HG03135 (cell line): ENCODE measurements around the gene SYNPO.

Experiments
- ATAC-seq: cut with Tn5 transposase; IDR thresholded peaks from one replicate; pipeline ENCODE4 v1.9.1; 2021; ENCODE audit warnings: mild to moderate bottlenecking, moderate library complexity; ENCODE audit not compliant: unreplicated experiment

Gene SYNPO, protein sequence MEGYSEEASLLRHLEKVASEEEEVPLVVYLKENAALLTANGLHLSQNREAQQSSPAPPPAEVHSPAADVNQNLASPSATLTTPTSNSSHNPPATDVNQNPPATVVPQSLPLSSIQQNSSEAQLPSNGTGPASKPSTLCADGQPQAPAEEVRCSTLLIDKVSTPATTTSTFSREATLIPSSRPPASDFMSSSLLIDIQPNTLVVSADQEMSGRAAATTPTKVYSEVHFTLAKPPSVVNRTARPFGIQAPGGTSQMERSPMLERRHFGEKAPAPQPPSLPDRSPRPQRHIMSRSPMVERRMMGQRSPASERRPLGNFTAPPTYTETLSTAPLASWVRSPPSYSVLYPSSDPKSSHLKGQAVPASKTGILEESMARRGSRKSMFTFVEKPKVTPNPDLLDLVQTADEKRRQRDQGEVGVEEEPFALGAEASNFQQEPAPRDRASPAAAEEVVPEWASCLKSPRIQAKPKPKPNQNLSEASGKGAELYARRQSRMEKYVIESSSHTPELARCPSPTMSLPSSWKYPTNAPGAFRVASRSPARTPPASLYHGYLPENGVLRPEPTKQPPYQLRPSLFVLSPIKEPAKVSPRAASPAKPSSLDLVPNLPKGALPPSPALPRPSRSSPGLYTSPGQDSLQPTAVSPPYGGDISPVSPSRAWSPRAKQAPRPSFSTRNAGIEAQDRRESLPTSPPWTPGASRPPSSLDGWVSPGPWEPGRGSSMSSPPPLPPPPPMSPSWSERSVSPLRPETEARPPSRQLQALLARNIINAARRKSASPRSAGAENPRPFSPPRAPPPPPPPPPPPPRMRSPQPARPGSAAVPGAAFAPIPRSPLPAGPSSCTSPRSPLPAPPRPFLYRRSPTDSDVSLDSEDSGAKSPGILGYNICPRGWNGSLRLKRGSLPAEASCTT

DNA sequence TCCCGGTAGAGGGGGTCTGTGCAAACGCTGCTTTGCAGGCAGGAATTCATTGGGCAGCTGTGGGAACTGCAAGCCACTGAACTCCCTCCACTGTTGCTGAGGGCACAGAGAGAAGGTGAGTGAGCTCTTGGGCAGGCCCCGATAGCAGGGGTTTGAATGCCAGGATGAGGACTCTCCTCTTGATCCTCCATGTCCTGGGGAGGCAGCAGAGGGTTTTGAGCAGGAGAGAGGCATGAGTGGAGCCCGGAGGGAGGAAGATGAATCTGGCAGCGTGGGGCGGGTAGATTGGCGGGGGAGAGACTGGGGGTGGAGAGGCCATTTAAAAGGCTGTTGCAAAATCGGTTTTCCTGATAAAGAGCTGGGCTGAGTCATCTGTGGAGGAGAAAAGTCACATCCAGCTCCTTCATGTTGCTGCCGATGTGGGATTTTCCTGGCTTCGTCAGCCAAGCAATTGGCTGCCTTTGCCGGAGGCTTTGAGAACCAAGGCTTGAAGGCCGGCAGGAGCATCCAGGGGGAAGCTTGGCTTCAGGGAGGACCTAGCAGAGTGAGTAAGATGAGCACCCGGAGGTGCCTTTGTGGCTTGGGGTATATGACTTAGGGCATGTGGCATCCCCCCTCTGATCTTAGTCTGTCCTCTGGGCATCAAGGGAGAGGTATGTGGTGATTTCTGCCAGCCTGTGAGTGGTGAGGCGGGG lies at the start of gene SYNPO:
Gene SYNPO, plus strand, starts transcription at position 350 of the 695 bp plus-strand sequence. CDS start 7,616 bp downstream, outside the sequence.
- no peak for ATAC-seq

DNA sequence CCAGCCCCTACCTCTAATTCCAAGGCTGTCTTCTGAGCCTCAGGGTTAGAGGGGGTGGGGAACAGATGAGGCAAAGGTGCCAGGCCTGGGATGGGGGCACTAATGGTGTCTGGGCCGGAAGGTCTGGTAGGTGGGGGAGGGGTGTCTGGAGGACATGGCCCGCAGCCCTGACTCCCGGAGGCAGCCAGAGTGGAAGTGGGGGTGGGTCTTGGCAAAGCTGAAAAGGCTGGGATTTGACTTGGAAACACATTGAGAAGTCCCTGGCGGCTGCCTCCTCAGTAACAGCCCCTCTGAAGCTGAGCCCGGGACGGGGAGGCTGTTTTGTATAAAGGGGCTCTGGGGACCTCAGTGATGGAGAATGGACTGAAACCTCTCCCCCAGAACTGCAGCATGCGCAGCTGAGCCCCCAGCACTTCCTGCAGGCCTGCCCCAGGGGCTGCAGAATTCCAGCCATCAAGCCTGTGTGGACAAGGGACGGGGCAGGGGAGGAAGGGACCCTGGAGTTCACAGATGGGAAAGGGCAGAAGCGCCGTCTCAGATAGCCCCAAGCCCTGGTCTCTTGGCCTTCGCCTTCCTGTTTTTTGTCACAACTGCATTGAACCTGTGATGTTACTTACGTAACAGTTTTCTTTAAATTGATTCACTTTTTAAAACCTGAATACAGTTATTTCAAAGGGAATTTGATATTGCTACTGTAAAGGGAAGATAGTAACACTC lies 49.3 kb upstream of the SYNPO start:
- no peak for ATAC-seq

DNA sequence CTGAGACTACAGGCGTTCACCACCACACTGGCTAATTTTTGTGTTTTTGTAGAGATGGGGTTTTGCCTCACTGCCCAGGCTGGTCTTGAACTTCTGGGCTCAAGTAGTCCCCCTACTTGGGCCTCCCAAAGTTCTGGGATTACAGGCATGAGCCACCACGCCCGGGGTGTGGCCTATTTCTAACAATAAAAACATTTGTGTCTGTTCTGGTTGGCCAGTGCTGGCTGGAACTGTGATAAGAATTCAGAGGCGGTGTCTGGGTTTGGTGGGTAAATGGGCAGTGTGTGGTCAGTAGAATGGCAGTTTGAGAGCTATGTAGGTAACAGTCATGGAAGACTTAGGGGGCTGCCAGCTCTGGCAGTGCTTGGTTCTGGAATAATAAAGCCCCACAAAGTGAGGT lies 46.9 kb upstream of the SYNPO start:
- ATAC-seq: no peak

DNA sequence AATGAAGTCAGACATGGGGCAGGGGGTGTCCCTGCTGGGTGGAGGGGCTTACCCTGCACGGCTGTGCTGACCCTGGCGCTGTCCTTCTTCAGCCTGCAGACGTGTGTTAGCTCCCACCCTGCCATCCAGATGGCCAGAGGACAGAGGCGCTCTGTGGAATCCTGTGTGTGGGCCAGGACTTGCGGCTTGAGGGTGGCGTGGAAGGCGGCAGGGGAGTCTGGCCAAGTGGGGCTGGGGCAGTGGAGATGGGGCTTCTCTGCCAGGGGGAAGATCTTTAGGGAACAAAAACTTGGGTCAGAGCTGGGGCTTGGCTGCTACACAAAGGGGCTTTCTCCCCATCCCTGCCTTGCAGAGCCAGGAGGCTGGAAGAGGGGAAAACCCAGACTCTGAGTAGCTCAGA lies 46.5 kb upstream of the SYNPO start:
- ATAC-seq: no peak

DNA sequence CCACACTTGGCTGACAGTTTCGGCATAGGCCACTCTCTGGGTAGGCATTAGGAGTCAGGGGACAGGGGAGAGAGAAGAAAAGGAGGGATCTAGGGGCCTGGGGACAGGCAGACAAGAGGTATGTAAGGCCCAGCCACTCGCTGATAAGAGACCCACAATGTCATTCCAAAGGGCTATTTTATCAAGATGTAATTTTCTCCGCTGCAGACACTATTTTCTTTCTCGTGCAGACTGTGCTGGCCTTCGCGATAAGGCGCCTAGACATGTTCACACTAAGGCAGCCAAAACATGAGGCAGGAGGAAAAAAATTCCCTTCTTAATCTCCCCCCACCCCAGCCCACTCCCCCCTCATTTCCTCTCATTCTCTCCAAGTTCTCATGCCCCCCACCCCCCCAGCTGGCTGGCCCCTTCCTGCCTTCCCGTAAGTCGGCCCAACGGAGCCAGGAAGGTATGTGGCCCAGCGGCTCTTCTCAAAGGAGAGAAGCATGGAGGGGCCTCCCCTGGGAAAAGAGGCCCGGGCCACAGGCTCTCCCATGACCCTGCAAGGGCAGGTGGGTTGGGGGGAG lies 44.9 kb upstream of the SYNPO start:
- ATAC-seq: no peak

DNA sequence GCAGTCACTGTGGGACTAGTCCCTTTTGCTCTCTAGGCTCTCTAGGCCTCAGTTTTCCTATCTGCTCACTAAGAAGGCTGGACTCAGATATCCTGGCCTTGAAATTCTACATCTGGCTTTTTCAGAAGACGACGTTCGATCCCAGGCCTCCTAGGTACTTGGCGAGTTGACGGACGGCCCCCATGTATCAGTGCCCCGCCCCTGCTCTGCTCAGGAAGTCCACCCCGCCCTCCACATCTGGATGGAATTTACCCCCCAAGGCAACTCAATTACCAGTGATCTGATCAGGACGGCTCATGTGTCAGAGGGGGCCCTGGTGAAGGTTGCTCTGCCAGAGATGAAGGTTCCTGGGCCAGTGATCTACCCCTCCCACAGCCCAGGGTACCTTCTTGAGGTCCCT lies 44.1 kb upstream of the SYNPO start:
- no peak for ATAC-seq

DNA sequence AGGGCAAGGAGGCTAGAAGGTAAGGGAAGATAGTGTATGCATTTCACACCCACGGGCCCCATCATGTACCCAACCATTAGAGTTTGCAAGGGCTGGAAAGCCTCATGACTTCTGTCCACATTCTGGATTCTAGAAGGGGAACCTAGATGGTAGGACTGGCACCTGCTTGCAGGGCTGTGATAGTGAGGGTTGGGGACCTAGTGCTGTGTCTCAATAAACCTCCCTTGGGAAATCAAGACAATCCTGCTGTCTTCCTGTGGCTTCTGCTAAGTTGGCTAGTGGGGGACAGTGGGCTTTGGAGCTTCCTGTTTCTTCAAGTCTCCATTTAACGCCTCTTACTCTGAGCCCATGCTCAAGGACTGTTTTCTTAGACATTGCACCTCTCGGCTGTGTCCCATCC lies 43.6 kb upstream of the SYNPO start:
- ATAC-seq: no peak

DNA sequence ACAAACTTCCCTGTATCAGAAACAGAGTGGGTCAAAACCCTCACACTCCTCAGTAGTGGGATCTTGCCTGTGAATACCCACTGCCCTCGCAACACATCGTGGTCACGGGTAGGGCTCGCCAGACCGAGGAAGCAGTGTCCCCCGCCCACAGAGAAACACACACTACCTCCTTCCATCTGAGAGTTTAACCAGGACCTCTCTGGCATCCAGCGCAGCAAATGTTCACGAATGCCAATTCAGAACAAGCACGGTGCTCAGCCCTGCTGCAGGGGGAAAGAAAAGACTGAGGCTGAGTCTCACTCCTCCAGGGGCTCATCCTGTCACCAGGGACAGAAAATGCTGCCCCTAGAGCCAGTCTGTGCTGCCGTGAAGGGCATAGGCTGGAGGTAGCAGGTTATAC lies 42.5 kb upstream of the SYNPO start:
- no peak for ATAC-seq

DNA sequence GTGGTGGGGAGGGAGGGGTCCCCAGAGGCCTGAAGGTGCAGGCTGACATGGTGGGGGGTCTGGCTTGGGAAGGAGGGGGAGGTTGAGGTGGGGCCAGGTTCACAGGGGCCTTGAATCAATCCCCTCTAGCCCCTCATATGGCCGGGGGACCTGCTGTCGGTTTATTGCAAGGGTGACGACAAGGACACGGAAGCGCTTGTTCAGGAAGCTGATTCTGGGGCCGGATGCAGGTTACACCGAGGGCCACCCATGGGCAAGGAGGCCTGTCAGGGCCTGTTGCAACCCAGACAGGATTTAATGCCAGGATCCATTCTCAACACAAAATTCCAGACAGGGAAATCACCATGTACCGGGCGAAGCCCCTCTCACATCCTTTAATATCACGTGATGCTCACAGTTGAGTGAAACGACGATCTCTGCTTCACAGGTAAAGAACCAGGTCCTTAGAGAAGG lies 41.6 kb upstream of the SYNPO start:
- no peak for ATAC-seq

DNA sequence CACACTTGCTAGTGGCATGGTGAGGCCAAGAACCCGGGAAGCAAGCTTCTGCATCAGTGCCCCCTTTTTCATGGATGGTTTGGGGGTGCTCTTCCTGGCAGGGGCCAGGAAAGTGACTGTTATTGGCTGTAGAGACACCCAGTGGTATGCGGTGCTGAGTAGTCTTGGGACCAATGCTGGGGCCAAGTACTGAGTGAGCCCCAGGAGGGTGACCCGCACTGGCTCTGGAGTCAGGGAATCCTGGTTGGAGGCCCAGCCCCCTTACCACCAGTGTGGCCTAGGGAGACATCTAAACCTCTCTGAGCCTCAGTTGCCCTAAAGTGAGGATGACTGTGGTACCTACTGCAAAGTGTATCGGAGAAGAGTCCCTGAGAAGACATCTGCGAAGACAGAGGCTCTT lies 41.2 kb upstream of the SYNPO start:
- no peak for ATAC-seq

DNA sequence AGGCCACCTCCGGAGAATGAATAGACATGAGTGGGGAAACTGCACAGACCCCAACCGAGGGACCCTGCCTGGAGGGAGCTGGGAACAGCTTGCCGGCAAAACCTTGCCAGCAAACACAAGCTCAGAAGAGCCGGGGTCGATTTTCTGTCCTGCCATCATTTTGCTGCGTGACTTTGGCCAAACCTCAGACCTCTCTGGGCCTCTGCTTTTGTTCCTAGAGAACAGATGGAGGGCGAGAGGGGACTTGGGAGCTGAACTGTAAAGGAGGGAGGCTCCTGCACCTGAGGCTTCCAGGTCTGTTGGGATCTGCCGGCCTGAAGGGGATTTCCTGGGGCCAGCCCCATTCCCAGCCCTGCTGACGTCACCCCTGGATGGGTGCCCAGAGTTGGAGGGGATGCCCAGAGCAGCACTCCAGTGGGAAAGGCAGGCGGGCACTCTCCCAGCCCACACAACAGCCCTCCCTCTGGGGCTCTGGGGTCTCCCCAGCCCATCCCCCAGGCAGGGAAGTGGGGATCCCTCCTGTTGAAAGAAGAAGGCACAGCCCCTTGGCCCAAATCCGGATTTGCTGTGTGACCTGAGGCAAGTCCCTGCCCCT lies 40.4 kb upstream of the SYNPO start:
- ATAC-seq: no peak

DNA sequence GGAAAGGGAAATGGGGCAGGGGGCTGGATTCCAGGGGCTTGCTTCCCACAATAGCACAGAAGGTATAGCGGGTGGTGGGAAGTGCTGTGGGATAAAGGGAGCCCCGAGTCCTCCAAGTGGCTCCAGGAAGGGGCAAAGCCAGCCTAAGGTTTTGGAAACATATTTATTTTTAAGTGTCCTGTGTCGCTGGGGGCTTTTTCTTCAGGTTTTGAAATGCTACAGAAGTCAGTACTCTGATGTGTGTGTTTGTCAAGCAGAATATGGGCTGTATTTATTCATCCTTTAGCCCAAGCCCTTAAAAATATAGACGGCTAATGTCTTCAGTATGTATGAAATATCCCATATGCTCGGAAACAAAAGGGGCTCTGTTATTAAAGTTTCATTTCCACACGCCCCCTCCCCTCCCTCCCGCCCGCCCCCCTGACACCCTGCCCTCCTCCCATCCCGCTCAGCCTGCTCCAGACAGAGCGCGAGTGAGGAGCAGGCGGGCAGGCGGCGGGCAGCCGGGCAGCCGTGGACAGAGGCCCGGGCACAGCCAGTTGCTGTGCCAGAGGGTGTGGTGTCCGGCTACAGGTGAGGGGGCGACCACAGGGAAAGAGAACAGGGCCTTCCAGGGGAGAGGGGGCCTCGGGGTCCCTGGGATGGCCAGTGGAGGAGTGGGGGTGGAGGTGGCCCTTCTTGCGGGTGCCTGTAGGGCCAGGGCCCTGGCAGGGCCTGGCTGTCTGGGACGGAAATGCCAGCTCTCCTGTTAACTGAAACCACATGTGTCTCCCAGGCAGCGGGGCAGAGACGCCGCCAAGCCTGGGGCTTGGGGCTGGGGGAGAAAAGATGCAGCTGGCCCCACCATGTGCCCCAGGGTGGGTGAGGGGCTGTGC lies 39.6 kb upstream of the SYNPO start:
- ATAC-seq: no peak

DNA sequence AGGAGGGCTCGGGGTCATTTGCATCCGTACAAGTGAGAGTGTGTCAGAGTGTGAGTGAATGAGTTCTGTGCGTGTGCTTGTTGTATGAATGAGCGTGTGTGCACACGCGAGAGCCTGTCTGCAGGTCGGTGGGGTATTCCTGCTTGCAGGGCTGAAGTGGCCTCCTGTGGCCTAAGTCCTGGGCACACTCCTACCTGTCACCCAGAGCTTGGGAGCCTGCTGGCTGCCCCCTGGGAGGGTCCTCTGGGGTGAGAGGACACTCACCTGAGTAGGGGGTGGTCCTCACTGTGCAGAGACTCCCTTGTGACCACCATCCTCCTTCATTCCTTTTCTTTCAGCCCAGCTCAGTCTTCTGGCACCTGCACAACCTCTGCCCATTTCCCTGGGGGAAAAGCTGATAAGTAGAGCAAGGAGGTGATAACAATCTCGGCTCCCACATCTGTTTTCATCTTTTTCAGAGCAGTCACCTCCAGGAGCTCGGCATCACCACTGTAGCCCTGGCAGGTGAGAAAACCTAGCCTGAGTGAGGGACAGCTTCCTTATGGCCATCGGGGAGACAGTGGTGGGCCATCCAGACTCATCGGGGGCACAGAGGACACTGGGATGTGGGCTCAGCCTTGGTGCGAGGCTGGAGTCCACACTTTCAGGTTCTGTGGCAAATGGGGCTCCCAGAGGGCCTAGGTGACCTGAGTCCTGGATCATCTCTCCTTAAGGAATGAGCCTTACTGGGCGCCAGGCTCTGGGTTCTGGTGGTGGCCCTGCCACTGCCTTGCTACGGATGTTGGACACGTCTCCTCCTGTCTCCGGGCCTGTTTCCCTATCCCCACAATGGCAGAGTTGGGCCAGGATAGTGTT lies 38.7 kb upstream of the SYNPO start:
- ATAC-seq: no peak

DNA sequence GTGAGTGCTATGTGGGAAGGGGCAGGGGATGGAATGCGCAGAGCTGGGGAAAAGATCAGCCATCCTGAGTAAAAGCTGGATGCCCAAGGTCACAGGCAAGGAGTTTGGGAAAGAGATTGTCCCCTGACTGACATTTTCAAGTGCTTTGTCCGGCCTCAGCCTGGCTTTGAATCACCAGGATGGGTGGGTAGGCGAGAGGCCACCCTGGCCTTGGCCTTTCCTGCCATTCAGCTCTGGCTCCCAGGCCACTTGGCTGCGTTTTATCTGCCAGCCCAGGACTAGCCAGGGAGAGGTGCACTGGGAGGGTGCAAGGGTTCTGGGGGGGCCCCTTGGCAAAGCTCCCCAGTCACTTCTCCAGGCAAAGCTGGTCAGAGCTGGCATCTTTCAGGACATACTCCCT lies 37.4 kb upstream of the SYNPO start:
- no peak for ATAC-seq

DNA sequence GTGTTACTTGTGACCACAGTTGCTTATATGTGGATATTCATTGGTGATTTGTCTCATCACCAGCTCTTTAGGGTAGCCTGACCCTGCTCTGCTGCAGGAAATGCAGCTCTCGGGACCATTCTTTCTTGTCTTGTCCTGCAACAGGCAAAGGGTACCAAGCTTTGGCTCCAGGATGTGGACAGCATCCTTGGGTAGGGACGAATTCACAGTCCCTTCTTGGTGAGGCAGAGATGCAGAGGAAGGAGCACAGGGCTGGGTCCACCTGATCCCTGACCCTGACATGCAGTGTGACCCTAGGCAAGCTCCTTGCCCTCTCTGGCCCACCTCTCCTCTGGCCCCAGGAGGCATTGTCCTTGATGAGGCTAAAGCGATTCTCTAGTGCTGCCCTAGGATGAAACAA lies 37.0 kb upstream of the SYNPO start:
- no peak for ATAC-seq

DNA sequence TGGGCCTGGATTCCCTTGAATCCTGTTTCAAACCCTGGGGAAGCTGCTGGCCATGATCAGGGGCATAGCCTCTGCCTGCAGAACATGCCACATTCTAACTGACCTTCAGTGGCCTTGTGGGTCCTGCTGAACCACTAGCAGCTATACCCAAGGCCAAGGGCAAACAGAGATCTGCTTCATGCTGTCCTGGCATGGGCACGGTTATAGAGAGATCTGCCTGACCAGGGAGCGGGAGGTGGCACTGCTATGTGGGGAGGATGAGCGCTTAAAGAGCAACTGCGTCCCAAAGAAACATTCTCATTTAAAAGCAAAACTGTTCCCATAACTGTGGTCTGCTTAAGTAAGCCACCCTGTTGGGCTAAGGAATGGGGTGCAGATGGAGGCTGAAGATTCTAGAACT lies 36.5 kb upstream of the SYNPO start:
- no peak for ATAC-seq

DNA sequence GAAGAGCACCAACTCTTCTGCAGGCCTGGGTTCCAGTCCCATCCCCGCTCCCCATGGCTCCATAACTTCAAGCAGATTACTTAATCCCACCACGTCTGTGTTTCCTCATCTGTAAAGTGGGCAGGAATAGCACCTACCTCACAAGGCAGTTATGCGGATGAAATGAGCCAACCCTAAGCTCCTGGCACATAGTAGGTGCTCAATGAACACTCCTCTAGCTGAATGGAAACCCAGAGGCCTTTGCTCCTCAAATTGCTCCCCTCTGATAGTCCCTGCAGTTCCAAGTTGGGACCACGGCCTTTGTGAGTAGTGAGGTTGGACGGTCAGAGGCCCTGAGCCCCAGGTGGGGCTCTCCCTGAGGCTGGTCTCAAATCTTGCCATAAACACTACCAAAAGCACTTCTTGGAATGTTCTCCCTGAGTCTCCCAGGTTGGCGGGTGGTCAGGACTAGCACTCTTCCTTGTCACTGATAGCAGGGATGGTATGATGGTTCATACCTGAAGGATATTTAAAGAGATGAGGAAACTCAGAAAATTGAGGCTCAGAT lies 35.5 kb upstream of the SYNPO start:
- no peak for ATAC-seq

DNA sequence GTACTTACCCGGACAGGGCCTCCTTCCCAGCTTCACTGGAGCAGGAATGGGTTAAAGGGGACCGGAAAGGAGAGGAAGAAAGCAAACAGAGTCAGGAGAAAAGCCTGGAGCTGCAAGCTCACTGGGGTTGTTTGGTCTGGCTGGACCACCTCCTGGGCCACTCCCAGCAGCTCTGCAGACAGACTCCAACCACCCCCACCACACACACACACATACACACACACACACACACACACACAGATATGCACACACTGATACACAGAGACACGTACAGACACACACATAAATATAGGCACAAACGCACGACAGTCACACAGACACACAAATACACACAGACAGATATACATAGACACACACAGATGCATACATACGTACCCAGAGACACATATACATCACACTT lies 34.9 kb upstream of the SYNPO start:
- ATAC-seq: no peak
